HL-60 (cell line): ENCODE results near the gene ZNF692.

Experiments
- GABPA ChIP-seq: IDR thresholded peaks from 2 replicates; pipeline ENCODE4 v1.6.1; 2012; ENCODE audit warnings: low read depth
- TF ChIP-seq, protein P1 (sequence below): IDR thresholded peaks from one replicate; pipeline ENCODE4 v1.5.1; 2011; ENCODE audit warnings: low read length, control low read depth, inconsistent platforms; ENCODE audit not compliant: insufficient read depth

DNA sequence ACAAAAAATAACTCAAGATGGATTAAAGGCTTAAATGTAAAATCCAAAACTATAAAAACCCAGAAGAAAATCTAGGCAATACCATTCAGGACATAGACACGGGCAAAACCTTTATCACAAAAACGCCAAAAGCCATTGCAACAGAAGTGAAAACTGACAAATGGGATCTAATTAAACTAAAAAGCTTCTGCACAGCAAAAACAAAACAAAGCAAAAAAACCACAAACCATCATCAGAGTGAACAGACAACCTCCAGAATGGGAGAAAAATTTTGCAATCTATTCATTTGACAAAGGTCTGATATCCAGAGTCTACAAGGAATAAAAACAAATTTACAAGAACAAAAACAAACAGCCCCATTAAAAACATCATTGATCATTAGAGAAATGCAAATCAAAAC lies 42.7 kb upstream of the ZNF692 start:
- TF ChIP-seq, protein P1, sequence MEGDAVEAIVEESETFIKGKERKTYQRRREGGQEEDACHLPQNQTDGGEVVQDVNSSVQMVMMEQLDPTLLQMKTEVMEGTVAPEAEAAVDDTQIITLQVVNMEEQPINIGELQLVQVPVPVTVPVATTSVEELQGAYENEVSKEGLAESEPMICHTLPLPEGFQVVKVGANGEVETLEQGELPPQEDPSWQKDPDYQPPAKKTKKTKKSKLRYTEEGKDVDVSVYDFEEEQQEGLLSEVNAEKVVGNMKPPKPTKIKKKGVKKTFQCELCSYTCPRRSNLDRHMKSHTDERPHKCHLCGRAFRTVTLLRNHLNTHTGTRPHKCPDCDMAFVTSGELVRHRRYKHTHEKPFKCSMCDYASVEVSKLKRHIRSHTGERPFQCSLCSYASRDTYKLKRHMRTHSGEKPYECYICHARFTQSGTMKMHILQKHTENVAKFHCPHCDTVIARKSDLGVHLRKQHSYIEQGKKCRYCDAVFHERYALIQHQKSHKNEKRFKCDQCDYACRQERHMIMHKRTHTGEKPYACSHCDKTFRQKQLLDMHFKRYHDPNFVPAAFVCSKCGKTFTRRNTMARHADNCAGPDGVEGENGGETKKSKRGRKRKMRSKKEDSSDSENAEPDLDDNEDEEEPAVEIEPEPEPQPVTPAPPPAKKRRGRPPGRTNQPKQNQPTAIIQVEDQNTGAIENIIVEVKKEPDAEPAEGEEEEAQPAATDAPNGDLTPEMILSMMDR, result no peak
- no peak for TF ChIP-seq GABPA
